8988T (cell line): ENCODE data around the gene TRIM15.
"Not testable (repeated sequence)": the region's sequence is repeated elsewhere in the genome, so short reads cannot be mapped to it uniquely, and the experiment has no call there.

Source experiments
- DNase-seq: peaks from one replicate; pipeline ENCODE4 v3.0.0; 2011

Gene TRIM15

DNA sequence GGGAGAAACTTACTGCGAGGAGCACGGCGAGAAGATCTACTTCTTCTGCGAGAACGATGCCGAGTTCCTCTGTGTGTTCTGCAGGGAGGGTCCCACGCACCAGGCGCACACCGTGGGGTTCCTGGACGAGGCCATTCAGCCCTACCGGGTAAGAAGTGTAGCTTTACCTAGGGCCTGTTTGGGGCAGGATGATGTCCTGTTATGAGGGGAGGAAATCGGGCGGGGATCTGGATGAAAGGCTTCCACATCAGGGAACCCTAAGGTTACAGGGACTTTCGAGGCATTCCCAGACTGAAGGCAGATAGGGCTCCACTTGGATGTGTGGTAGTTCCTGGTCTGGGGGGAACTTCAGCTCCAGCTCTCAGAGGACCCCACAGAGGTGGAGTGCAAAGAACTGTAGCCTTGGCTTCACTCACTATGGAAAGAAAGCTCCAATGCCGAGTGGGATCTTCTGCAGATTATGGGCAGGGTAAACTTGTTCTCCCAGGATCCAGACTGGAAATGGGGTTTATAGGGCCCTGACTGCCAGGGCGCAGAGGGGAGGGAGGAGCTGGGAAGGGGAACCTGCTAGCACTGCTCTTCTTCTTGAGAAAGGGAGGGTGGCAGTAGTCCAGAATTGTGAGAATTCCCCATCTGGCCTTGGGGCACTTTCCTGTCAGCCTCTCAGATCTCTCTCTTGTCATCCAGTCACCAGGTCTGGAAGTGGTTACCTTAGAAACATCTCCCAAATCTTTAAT is 740 bp downstream of the TRIM15 start:
- DNase-seq: no peak

DNA sequence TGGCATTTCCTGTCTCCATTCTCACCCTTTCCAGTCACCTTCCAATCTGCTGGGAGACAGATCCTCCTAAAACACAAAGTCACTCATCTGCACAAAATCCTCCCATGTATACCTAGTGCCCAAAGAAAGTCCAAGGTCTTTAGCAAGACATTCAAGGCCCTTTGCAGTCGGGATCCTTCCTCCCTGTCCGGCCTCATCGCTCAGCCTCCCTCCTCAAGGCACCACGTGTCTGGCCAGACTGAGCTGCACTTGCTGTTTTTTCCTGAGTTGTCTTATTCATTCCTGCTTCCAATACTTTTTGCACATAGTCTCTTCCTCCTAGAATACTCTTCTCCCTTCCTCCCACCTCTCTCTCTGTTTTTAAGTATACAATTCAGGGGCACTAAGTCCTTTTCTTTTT is 1.4 kb downstream of the TRIM15 start:
- no peak for DNase-seq

DNA sequence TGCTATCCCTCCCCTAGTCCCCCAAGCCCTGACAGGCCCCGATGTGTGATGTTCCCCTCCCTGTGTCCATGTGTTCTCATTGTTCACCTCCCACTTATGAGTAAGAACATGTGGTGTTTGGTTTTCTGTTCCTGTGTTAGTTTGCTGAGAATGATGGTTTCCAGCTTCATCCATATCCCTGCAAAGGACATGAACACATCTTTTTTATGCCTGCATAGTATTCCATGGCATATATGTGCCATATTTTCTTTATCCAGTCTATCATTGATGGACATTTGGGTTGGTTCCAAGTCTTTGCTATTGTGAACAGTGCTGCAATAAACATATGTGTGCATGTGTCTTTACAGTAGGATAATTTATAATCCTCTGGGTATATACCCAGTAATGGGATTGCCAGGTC is 1.9 kb downstream of the TRIM15 start:
- not testable (repeated sequence) for DNase-seq

DNA sequence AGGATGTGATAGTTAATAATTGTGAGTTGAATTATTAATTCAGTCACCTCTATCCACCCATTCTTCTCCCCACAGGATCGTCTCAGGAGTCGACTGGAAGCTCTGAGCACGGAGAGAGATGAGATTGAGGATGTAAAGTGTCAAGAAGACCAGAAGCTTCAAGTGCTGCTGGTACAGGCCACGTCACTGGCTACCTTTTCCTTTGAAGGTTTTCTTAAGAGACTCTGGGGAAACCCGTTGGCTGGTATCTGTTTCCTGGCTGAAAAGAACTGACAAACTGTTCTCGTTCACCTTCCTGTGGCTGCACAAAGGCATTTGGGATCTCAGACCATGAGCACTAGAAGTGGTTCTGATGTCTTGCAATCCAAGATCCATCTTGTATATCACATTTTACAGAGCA is 3.8 kb downstream of the TRIM15 start:
- DNase-seq: no peak

DNA sequence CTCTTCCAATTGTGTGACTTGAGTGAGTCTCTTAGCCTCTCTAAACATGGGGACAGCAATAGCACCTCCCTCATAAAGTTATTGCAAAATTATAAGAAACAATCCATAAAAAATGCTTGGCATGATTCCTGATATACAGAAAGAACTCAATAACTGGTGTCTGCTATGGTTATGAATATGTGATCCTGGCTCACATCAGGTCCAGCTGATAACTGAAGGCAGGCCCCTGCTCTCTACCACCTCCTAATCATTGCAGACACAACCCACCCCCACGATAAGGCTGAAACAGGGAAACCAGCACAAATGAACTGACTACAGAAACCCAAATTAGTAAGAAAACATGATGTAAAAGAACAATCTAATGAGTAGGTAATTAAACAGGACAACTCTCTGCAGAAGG is 5.4 kb downstream of the TRIM15 start:
- no peak for DNase-seq

DNA sequence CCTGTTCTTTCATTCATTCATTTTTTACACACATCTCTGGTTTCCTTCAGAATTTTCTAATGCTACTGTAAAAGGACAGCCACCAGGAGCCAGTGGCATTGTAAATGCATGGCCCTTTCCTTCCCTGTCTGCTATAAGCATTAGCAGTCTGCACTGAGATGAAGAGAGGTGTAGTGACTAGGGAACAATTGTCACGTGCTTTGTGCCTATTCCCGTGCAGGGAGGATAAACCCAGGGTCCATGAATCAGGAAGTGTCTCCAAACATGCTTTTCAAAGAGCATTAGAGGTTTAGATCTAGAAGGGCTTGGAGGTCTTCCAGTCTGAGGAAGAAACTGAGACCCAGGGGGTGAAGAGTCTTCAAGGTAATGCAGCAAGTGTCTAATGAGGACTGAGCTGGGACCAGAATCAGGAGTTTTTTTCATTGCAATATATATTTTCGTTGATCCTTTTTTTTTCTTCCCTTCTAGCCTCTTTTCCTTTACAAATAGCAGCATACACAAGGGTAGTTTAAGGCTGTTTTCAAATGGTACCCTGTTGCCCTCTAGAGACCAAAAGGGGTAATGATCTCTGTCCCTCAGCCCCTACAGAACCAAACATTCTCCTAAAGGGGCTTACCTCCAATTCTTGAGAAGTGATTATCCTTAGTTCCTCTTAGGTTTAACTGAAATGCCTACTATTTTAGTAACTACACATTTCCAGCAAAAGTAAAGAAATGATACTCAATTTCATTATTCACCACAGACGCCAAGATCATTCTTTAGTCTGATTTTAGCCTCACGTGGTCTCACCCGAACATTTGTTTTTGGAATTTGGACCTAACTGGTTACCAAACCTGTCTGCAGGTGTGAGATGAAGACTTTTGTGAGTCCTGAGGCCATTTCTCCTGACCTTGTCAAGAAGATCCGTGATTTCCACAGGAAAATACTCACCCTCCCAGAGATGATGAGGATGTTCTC is 6.6 kb downstream of the TRIM15 start:
- no peak for DNase-seq

DNA sequence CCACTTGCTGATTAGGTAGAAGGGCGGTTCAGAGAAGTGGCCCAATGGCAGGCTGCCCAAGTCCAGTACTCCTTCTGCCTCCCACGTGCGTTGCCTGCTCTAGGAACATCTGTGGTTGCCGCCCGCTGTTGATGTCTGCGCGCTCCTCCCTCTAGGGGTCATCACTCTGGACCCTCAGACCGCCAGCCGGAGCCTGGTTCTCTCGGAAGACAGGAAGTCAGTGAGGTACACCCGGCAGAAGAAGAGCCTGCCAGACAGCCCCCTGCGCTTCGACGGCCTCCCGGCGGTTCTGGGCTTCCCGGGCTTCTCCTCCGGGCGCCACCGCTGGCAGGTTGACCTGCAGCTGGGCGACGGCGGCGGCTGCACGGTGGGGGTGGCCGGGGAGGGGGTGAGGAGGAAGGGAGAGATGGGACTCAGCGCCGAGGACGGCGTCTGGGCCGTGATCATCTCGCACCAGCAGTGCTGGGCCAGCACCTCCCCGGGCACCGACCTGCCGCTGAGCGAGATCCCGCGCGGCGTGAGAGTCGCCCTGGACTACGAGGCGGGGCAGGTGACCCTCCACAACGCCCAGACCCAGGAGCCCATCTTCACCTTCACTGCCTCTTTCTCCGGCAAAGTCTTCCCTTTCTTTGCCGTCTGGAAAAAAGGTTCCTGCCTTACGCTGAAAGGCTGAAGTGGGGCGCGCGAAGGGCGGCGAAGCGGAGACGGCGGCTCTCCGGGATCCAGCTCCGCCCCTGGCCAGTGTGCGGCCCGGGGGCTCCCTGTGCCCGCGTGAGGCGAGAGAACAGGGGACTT is 8.5 kb downstream of the TRIM15 start:
- no peak for DNase-seq

DNA sequence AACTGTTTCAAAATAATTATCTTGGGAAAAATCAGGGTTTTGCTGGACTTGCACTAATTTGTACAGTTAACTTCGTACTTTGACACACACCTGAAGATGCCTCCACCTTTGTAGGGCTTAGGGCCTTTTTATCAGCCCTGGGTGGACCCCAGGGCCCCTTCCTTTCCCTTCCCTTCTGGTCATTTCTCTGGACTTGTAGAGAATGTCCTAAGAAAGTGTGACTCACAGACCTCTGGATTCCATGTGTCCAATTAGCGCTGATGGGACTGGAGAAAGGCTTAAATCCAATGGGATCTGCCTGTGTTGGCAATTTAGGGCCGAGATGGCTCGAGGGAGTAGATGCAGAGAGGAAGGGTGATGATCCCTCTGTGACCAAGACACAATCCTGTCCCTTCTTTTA is 9.3 kb downstream of the TRIM15 start:
- no peak for DNase-seq

DNA sequence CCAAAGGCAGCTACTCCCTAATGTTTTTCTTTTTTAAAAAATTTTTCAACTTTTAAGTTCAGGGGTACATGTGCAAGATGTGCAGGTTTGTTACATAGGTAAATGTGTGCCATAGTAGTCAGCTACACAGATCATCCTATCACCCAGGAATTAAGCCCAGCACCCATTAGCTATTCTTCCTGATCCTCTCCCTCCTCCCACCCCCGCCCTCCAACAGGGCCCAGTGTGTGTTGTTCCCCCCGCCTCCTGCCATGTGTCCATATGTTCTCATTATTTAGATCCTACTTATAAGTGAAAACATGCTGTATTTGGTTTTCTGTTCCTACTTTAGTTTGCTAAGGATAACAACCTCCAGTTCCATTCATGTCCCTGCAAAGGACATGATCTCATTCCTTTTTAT is 12.4 kb downstream of the TRIM15 start:
- no peak for DNase-seq

DNA sequence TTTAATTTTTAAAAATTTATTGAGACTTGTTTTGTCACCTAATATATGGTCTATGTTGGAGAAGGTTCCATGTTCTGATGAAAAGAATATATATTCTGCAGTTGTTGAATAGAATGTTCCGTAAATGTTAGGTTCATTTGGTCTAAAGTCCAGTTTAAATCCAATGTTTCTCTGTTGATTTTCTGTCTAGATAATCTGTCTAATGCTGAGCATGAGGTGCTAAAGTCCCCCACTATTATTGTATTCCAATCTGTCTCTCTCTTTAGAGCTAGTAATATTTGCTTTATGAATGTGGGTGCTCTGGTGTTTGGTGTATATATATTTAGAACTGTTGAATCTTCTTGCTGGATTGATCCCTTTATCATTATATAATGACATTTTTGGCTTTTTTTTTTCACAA is 15.5 kb downstream of the TRIM15 start:
- no peak for DNase-seq

DNA sequence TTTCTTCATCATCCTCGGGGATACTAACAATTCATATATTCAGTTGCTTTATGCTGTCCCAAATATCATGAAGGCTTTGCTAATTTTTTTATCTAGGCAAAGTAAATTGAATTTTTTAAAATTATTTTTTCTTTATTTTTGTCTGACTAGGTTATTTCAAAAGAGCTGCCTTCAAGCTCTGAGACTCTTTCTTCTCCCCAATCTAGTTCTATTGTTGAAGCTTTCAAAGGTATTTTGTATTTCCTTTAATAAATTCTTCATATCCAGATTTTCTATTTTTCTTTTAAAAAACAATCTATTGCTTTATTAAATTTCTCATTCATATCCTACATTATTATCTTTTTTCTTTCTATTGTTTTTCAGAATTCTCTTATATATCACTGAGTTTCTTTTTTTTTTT is 16.8 kb downstream of the TRIM15 start:
- no peak for DNase-seq

DNA sequence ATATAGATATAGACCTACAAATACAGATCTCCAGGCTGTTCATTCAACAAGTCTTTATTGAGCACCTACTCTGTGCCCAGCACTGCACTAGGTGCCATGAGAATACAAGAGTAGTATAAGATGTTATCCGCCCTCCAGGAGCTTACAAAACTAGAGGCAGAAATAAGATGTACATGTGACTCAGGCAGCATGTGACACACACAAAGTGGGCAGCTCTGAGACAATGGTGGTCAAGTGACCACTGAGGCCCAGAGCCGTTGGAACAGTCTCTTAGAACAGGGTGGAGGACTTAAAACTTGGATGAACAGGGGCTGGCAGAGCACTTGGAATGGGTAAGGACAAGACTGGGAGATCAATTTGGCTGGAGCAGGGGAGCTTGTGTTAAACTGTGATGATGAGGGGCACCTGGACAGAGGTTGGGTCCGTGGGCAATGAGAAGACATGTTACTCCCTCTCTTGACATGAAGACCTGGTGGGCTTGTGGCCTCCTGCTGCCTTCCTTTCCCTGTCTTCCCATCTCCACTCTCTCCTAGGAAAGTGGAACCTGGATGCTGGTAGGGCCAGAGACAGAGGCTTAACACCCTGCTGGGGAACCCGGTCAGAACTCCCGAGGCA is 21.2 kb downstream of the TRIM15 start:
- no peak for DNase-seq

DNA sequence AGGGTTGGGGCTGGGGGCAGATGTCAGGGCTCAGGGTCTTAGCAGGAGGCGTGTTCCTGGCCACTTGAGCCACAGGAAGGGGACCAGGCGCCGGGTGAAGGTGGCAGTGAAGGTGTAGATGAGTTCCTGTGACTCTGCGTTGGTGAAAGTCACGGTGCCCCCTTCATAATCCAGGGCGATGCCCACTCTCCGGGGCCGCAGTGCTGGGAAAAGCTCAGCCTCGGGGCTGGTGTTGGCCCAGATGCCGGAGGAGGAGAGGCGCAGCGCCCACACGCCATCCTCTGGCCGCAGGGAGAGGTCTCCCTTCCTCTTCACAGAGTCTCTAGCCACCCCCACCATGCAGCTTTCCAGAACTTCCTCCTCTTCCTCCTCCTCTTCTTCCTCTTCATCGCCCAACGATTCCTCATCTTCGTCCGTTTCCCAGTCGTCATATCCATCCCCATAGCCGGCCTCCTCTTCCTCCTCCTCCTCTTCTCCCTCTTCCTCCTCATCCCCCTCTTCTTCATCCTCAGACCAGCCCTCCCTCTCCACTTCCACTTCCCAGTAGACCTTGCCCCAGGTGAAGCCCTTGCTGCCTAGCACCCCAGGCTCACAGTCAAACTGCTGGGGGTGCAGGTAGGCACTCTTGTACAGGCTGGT is 22.6 kb downstream of the TRIM15 start:
- no peak for DNase-seq

DNA sequence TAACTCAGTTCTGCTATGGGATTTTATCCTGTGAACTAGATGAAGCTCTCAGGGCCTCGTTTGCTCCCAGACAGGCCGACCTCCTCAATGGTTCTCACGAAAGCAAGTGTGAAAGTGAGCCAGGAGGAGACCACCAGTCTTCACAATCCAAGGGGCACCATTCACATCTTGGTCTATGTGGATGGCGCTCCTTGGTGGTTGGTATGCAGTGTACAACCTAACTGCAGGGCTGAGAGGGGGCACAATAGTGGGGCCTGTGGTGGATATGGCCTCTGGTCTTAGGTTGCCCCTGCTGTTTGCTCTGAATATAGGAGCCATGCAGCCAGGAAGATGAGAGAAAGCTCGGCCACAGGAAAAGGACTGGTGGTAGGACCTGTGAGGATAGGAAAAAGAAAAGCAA is 25.2 kb downstream of the TRIM15 start:
- DNase-seq: no peak

DNA sequence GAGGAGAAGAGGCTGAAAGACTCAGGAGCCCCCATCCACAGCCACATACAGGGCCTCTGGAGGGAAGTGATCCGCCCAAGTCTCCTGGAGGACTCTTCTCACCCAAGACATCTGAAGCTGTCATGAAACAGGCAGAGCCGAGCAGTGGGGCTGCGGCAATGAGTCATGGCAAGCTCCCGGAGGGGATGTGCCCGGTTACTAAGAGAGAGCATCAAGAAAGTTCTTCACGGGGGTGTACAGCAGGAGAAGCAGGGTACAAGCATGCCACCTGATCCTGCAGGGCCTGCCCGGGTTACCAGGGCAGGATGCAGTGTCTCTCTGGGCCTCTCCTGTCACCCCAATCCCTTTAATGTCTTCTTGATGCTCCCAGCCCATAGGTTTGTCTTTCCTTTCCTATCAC is 28.7 kb downstream of the TRIM15 start:
- DNase-seq: no peak

DNA sequence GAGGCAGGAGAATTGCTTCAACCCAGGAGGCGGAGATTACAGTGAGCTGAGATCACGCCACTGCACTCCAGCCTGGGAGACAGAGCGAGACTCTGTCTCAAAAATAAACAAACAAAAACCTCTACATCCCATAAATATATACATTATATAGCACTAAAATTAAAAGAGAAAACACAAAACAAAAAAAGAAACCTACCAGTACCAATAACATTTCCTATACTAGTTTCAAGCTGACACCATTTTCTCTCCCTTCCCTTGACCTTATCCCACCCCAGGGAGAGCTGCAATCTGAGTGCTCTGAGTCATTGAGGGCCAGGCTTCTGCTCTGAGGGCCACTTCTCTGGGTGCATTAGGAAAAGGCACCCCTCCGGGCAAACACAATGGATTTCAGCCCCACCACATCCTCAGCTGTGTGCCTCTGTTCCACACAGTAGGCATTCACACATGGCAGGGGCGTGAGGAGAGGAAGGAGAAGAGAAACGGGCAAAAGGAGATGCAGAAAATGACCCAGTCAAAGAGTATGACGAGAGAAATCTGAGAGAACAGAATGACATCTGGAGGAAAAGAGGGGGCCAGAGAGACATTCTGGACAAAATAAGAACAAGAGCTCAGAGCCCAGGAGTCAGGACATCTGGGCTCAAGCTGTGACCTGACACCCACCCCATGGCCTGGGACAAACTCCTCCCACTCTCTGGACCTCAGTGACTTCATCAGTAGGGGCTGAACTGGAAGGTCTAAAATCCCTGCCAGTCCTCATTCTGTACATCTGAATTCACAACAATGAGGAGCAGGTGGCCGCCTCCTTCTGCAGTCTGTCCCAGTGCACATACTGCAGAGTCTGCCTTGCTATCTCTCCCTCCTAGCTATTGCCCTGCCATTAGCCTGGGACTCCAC is 31.7 kb downstream of the TRIM15 start:
- no peak for DNase-seq

DNA sequence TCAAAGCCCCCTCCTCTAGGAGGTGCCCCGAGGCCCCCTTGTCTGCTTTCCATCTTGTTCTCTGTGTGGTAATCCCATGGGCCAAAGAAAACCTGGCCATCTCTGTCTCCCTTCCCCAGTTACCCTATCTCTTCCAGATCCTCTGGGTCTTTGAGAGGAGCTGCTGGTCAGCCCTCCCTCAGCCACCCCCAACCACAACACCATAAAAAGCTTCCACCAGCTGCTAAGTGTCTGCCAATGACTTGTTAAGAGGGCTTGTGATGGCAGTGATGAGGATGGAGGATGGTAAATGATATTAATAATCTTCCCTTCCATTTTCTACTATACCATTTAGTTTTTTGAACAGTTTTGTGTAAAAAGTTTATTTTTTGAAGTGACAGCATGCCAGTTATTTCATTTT is 32.6 kb downstream of the TRIM15 start:
- no peak for DNase-seq

DNA sequence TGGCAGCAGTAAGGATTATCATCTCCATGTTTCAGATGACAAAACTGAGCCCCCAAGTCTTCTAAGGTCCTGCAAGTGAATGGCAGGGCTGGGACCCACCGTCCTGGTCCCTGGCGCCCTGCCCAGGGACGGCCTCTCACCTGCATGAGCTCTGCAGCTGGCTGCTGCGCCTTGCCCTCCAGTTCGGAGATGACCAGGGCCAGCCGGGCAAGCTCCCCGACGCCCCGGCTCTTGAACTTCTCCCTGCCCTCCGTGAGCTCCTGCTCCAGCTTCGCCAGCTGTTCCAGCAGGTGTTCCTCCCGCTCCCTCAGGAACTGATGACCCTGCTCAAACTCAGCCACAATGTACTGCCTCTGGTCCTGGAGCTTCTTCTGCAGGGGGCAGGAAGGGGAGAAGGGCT is 33.0 kb downstream of the TRIM15 start:
- DNase-seq: no peak

DNA sequence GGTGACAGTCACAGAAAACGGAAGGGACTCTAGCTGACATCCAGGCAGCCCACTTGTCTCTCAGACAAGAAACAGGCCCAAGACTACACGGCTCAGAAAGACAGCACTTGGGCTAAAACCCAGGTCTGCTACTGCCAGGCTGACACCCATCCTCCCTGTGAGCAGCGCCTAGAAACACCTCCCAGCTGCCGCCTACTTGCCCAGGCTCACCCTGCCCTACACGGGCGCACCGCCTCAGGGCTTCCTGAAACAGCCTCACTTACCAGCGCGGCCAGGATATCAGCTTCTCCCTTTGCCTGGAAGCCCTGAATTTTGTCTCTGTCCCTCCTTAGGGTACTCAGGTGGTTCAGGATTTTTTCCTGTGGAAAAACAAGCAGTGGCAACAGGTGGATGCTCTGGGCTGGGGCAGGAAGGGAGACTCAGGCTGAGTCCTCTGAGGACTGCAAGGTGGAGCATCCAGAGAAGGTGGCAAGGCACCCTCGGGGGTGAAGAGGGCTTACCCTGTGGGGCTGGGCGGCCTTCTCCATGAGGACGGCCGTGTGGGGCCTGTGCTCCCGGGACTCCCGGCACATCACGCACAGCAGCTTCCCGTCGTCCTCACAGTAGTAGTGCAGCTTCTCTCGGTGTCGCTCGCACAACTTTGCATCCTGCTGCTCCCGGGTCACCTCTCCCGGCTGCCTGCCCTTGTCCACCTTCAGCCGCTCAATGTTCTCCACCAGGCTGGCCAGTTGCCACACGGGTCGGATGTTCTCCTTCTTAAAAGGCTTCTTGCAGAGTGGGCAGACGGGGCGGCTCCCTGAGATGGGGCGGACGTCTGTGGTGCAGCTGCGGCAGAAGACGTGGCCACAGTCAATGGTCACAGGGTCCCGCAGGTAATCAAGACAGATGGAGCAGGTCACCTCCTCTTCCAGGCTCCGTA is 35.1 kb downstream of the TRIM15 start:
- DNase-seq: no peak

DNA sequence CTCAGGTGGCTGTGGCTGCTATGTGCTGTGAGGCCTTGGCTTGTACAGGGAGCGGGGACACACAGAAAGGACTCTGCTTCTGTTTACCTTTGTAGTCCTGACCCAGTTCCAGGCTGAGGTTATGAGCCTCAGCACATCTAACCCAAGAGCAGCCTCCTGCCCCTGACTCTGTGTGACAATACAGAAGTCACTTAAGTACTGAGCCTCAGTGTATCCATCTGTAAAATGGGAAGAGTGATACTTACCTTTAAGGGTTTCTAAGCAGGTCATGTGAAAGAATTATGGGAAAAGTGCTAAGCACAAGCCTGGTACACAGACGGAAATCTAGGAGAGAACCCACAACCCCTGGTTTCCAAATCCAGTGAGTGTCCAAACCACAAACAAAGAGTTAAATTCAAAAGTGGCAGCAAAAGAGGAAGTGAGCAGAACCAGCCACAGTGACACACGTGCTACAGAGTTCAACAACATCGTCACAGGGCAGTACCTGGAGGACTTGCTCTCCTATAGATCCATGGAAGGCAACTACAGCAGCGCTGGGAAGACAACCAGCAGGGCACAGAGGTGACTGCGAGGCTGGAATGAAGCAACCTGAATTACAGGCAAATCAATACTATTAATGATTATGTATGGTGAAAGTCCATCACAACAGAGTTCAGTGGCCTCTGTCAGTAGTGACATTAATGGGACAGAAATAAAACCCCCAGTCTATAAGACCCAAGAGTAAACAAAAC is 37.4 kb downstream of the TRIM15 start:
- no peak for DNase-seq
